K562 (cell line): ENCODE results near the gene POLRMT. TPM values are rescaled to one million over a fixed set of nuclear protein-coding genes. Genes with fewer than 3 reads are reported as not detected.

Experiments
- CBFB ChIP-seq: sonication (generic); formaldehyde crosslinking; IDR thresholded peaks from 2 replicates; pipeline ENCODE4 v1.4.0; 2020; ENCODE audit warnings: mild to moderate bottlenecking, missing genetic modification reagents
- CGGBP1 ChIP-seq: fragments of 250-450 bp; sonication (Bioruptor Pico); IDR thresholded peaks from 2 replicates; pipeline ENCODE4 v1.9.0; 2021; ENCODE audit warnings: mild to moderate bottlenecking
- FOXK1 ChIP-seq: sonication (generic); formaldehyde crosslinking; IDR thresholded peaks from 2 replicates; pipeline ENCODE4 v1.8.0; 2022; ENCODE audit warnings: missing genetic modification reagents, mild to moderate bottlenecking, borderline replicate concordance
- HMGXB4 ChIP-seq: sonication (generic); formaldehyde crosslinking; IDR thresholded peaks from 2 replicates; pipeline ENCODE4 v1.8.1; 2023; ENCODE audit warnings: mild to moderate bottlenecking, missing genetic modification reagents
- KAT7 ChIP-seq: sonication (generic); formaldehyde crosslinking; IDR thresholded peaks from 2 replicates; pipeline ENCODE4 v1.8.0; 2022; ENCODE audit warnings: missing genetic modification reagents, mild to moderate bottlenecking, borderline replicate concordance
- MAFK ChIP-seq: IDR thresholded peaks from 2 replicates; pipeline ENCODE4 v1.6.1; 2011; ENCODE audit warnings: low read length, improper control_type of control experiment
- NEUROD1 ChIP-seq: fragments of 150-350 bp; IDR thresholded peaks from 2 replicates; pipeline ENCODE4 v1.6.1; 2014; ENCODE audit warnings: borderline replicate concordance, low read length, low read depth; ENCODE audit not compliant: partially characterized antibody
- SRSF3 ChIP-seq: fragments of 200-400 bp; formaldehyde crosslinking; IDR thresholded peaks from 2 replicates; pipeline ENCODE4 v1.6.1; 2016; ENCODE audit warnings: mild to moderate bottlenecking, low read length, moderate library complexity; ENCODE audit not compliant: insufficient read depth
- ZBTB17 ChIP-seq: fragments of 450-650 bp; formaldehyde crosslinking; IDR thresholded peaks from 2 replicates; pipeline ENCODE4 v1.4.0; 2020; ENCODE audit warnings: mild to moderate bottlenecking
- polyA plus RNA-seq, 8 experiments: library from polyadenylated mRNA; depleted of rRNA in 4 of 8; stranded (reverse) in 5 of 8; unstranded in 3 of 8; fragments of >200 nt; fragmentation: Nextera tagmentation in 2 of 8; fragmentation: Illumina TruSeq in 1 of 8; extraction: Ambion mirVana in 2 of 8; extraction: Trizol in 1 of 8; gene quantifications; 2 replicates each; pipeline versions ENCODE4 v1.2.1 to v1.2.3, GENCODE V29; 2011 to 2014; ENCODE audit warnings: inconsistent platforms in 1 of 8, missing spikeins in 1 of 8
- total RNA-seq, 7 experiments: library from RNA; depleted of rRNA in 6 of 7; stranded (reverse); fragments of >200 nt in 6 of 7; fragmentation: Illumina TruSeq in 2 of 7; extraction: Trizol in 2 of 7; gene quantifications; 2 replicates each; pipeline versions ENCODE4 v1.2.1 to v1.2.3, GENCODE V29; 2011 to 2021; ENCODE audit warnings: low replicate concordance in 1 of 7
- TF ChIP-seq, protein P1 (sequence below): fragments of 450-650 bp; IDR thresholded peaks from 2 replicates; pipeline ENCODE4 v1.6.1; 2016; ENCODE audit warnings: low read depth
- TF ChIP-seq, protein P2 (sequence below): sonication (generic); formaldehyde crosslinking; IDR thresholded peaks from 2 replicates; pipeline ENCODE4 v1.8.0; 2023; ENCODE audit warnings: missing genetic modification reagents, mild to moderate bottlenecking, borderline replicate concordance

POLRMT gene
- total and polyA plus RNA-seq, 9 of the 15 experiments (the other 6 are each of a cell fraction or from before 2014, with no cell fraction given) = 30.3 to 144 (median 68.0) TPM

DNA sequence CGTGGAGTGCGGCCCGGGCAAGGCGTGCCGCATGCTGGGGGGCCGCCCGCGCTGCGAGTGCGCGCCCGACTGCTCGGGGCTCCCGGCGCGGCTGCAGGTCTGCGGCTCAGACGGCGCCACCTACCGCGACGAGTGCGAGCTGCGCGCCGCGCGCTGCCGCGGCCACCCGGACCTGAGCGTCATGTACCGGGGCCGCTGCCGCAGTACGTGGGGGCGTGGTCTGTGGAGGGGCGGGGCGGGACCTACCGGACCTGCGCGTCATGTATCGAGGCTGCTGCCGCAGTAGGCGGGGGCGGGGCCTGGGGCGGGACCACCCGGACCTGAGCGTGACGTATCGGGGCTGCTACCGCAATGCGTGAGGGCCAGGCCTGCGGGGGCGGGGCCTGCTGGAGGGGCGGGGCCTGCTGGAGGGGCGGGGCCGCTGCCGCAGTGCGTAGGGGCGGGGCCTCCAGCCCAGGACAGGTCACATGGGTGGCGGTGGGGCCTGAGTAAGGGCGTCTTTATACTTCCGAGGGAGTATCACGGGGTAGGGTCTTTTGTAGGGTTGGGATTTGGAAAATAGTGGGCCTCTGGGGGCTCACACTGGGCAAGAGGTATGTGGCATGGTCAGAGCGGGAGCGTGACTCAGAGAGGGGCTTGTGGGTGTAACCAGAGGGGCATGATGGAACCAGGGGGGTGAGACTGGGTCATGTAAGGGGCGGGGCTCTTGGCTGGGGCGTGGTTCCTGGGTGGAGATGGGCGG, 47.1 kb upstream of the POLRMT start (continued):
- TF ChIP-seq NEUROD1 = no peak
- no peak for TF ChIP-seq SRSF3
- TF ChIP-seq, protein P1, sequence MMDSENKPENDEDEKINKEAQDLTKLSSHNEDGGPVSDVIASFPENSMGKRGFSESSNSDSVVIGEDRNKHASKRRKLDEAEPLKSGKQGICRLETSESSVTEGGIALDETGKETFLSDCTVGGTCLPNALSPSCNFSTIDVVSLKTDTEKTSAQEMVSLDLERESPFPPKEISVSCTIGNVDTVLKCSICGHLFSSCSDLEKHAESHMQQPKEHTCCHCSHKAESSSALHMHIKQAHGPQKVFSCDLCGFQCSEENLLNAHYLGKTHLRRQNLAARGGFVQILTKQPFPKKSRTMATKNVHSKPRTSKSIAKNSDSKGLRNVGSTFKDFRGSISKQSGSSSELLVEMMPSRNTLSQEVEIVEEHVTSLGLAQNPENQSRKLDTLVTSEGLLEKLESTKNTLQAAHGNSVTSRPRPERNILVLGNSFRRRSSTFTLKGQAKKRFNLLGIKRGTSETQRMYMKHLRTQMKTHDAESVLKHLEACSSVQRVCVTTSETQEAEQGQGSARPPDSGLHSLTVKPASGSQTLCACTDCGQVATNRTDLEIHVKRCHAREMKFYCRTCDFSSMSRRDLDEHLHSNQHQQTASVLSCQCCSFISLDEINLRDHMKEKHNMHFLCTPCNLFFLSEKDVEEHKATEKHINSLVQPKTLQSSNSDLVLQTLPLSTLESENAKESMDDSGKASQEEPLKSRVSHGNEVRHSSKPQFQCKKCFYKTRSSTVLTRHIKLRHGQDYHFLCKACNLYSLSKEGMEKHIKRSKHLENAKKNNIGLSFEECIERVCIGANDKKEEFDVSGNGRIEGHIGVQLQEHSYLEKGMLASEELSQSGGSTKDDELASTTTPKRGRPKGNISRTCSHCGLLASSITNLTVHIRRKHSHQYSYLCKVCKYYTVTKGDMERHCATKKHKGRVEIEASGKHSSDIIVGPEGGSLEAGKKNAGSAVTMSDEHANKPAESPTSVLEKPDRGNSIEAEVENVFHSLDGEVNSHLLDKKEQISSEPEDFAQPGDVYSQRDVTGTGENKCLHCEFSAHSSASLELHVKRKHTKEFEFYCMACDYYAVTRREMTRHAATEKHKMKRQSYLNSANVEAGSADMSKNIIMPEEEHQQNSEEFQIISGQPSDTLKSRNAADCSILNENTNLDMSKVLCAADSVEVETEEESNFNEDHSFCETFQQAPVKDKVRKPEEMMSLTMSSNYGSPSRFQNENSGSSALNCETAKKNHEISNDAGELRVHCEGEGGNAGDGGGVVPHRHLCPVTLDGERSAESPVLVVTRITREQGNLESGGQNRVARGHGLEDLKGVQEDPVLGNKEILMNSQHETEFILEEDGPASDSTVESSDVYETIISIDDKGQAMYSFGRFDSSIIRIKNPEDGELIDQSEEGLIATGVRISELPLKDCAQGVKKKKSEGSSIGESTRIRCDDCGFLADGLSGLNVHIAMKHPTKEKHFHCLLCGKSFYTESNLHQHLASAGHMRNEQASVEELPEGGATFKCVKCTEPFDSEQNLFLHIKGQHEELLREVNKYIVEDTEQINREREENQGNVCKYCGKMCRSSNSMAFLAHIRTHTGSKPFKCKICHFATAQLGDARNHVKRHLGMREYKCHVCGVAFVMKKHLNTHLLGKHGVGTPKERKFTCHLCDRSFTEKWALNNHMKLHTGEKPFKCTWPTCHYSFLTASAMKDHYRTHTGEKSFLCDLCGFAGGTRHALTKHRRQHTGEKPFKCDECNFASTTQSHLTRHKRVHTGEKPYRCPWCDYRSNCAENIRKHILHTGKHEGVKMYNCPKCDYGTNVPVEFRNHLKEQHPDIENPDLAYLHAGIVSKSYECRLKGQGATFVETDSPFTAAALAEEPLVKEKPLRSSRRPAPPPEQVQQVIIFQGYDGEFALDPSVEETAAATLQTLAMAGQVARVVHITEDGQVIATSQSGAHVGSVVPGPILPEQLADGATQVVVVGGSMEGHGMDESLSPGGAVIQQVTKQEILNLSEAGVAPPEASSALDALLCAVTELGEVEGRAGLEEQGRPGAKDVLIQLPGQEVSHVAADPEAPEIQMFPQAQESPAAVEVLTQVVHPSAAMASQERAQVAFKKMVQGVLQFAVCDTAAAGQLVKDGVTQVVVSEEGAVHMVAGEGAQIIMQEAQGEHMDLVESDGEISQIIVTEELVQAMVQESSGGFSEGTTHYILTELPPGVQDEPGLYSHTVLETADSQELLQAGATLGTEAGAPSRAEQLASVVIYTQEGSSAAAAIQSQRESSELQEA = no peak
- TF ChIP-seq MAFK = no peak
- peak; percentile 92 for TF ChIP-seq ZBTB17 (CRISPR knock-in tag)
- TF ChIP-seq CGGBP1 (CRISPR knock-in tag) = no peak
- TF ChIP-seq FOXK1 (CRISPR knock-in tag) = no peak
- no peak for TF ChIP-seq CBFB (CRISPR knock-in tag)
- TF ChIP-seq HMGXB4 (CRISPR knock-in tag) = peak; percentile 91; the same call in 1 of the 2 replicates
- TF ChIP-seq KAT7 (CRISPR knock-in tag) = no peak
- TF ChIP-seq, protein P2, sequence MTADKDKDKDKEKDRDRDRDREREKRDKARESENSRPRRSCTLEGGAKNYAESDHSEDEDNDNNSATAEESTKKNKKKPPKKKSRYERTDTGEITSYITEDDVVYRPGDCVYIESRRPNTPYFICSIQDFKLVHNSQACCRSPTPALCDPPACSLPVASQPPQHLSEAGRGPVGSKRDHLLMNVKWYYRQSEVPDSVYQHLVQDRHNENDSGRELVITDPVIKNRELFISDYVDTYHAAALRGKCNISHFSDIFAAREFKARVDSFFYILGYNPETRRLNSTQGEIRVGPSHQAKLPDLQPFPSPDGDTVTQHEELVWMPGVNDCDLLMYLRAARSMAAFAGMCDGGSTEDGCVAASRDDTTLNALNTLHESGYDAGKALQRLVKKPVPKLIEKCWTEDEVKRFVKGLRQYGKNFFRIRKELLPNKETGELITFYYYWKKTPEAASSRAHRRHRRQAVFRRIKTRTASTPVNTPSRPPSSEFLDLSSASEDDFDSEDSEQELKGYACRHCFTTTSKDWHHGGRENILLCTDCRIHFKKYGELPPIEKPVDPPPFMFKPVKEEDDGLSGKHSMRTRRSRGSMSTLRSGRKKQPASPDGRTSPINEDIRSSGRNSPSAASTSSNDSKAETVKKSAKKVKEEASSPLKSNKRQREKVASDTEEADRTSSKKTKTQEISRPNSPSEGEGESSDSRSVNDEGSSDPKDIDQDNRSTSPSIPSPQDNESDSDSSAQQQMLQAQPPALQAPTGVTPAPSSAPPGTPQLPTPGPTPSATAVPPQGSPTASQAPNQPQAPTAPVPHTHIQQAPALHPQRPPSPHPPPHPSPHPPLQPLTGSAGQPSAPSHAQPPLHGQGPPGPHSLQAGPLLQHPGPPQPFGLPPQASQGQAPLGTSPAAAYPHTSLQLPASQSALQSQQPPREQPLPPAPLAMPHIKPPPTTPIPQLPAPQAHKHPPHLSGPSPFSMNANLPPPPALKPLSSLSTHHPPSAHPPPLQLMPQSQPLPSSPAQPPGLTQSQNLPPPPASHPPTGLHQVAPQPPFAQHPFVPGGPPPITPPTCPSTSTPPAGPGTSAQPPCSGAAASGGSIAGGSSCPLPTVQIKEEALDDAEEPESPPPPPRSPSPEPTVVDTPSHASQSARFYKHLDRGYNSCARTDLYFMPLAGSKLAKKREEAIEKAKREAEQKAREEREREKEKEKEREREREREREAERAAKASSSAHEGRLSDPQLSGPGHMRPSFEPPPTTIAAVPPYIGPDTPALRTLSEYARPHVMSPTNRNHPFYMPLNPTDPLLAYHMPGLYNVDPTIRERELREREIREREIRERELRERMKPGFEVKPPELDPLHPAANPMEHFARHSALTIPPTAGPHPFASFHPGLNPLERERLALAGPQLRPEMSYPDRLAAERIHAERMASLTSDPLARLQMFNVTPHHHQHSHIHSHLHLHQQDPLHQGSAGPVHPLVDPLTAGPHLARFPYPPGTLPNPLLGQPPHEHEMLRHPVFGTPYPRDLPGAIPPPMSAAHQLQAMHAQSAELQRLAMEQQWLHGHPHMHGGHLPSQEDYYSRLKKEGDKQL = no peak
